Measurements from ENCODE around the gene ERAL1. TPM values are rescaled to one million over a fixed set of nuclear protein-coding genes. Genes with fewer than 3 reads are reported as not detected.
"Not testable (repeated sequence)": the region's sequence is repeated elsewhere in the genome, so short reads cannot be mapped to it uniquely, and the experiment has no call there.

The ERAL1 gene
- 10 to 100 TPM; 77.6 to 80.4 TPM for total RNA-seq

- Mint-ChIP-seq H3K27me3 (no peaks in the 10 kb centered on the region), H3K9me3 (no peaks in the 10 kb centered on the region), H3K4me1 (peaks cover 21% of the 10 kb centered on the region), H3K27ac (peak within 1 kb of the TSS; percentile 90), H3K36me3 (peaks cover 12% of the 10 kb centered on the region), H3K4me3 (peak within 1 kb of the TSS; percentile 84)
- peak; percentile 88 for DNase-seq
Observed at GRCh38 chr17:28854457-28855335, at the start of gene ERAL1. ERAL1 (plus strand) TSS chr17:28855016; CDS start chr17:28855035, 19 bp downstream.

DNA sequence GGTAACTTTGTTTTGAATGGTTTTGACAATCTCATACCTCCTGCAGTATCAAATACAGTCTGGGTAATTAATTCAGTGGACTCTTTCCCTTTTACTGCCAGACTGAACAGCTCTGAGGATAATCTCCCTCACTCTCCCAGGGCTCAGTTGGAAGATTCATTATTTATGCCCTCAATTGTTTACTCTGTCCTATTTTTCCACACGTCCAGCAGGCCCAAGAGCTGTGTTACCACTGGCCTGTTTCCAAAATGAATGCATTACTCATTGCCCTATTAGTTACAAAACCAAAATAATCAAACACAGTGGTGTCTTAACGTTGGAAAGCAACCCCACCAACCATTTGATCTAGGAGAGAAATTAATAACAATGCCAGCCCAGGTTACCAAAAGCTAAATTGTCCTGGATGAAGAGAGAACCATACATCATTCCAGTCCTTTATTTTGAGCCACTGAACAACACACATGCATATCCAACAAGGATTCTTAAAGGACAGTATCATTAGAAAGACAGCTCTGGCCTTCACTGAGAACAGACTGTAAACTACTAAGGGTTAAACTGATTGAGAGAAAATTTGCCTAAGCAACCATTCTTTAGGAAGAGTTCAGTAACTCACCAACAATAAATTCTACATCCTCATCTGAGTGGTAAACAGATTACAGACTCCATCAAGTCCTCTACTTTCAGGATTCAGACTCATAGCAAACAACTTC, 46.7 kb upstream of the ERAL1 start:
- Mint-ChIP-seq H3K4me1 (peaks cover 44% of the 10 kb centered on the region), H3K27me3 (no peaks in the 10 kb centered on the region), H3K9me3 (no peaks in the 10 kb centered on the region), H3K4me3 (no peak overlapping the region), H3K27ac (peak overlapping the region; percentile 43), H3K36me3 (peaks cover 11% of the 10 kb centered on the region)
- DNase-seq = no peak

DNA sequence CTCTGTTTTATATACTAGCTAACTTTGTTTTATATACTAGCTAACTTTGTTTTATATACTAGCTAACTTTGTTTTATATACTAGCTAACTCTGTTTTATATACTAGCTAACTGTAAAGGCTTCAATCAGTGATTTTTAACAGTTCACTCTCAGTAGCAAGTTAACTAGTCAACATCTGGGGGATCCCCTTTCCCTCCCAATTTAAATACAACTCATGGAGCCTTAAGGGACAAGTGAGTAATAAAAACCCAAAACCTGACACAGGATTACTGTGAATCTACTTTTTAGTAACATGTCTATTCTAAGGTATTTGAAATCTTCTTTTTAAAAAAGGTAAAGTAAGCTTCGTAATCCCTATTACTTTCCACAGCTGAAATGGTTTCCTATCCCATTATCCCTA, 44.4 kb upstream of the ERAL1 start:
- Mint-ChIP-seq H3K9me3 (no peaks in the 10 kb centered on the region), H3K4me3 (peak overlapping the region; percentile 50), H3K27me3 (no peaks in the 10 kb centered on the region), H3K36me3 (peaks cover 7% of the 10 kb centered on the region), H3K4me1 (peaks cover 40% of the 10 kb centered on the region), H3K27ac (peak overlapping the region; percentile 2)
- DNase-seq = no peak

DNA sequence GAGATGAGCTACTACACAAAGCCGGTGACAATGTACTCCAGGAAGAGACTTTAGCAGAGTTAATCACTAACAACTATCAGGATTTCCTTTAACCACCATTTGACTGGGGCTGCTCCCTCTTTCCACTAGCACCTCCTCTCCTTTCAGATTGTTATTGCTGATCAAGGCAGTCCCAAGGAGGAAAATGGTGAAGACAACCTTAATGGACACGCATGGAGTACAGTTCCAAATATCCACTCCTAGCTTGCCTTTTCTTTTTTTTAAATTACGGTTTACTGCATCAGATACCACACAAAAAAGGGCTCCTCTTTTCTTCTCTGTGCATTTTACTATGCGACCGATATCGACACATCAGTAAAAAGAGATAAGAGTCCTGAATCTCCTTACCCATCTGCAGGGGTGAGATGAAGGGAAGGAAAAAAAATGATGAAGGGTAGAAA, 43.1 kb upstream of the ERAL1 start:
- Mint-ChIP-seq H3K4me1 (peaks cover 43% of the 10 kb centered on the region), H3K27ac (peak overlapping the region; percentile 78)

DNA sequence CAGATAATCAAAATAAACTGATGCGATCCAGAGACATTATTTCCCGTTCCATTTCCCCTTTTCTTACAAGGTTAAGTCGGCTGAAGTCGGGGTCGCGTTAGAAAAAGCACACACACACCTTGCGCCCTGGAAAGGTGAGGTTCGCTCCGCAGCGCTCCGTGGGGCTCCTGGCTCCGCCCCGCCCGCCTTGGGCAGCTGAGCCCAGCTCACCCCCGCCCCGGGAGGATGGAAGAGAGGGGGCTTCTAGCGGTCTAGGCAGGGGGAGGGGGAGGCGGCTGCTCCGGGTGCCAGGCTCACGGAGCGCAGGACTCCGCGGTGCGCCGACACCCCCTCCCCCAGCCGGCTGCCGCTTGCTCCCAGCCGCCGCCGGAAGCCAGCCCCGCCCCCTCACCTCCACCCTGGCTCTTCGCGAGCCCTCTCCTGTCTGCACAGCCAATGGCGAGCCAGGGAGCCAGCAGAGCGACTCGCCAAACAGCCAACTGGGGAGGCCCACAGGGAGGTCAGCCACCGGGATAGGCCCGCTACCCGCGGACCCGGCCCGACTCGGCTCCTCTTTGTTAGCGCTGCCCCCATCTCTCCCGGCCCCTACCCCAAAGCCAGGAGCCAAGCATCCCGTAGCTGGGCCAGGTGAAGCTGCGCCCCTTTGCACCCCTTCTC, 42.6 kb upstream of the ERAL1 start:
- Mint-ChIP-seq H3K27me3 (no peaks in the 10 kb centered on the region), H3K9me3 (no peaks in the 10 kb centered on the region), H3K27ac (peak overlapping the region; percentile 92), H3K36me3 (peaks cover 3% of the 10 kb centered on the region), H3K4me1 (peaks cover 44% of the 10 kb centered on the region), H3K4me3 (peak overlapping the region; percentile 86)
- peak; percentile 98 for DNase-seq

More for the DNA sequence above, 43.1 kb upstream of the ERAL1 start:
- no peaks in the 10 kb centered on the region for H3K9me3 Mint-ChIP-seq
- DNase-seq = no peak
- H3K4me3 Mint-ChIP-seq = peak overlapping the region; percentile 86
- no peaks in the 10 kb centered on the region for H3K27me3 Mint-ChIP-seq
- peaks cover 3% of the 10 kb centered on the region for H3K36me3 Mint-ChIP-seq

DNA sequence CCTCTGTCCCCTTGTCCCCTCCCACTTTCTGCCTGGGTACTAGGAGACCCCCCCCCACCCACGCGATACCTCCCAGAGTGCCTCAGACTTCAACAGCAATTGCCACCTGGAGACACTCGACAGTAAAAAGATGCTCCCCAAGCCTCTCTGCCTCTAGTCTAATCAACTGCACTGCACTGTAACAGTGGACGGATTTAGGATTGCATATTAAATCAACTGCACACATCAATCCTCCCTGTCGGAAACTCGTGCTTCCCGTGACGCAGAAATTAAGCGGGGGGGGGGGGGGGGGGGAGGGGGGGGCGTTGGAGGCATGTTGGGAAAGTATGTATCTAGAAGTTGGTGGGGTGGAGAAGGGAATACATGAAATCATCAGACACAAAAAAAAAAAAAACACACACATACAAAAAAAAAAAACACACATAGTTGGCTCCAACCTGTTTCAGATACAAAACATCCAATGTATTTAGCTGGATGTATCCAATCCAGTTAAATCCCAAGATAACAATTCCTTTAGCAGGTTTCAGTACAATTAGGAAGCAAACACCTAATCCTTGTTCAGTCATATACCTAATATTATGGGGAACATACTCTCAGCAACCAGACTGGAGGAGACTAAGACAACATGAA, 42.0 kb upstream of the ERAL1 start:
- Mint-ChIP-seq H3K4me1 (peaks cover 41% of the 10 kb centered on the region), H3K4me3 (peak overlapping the region; percentile 86), H3K27me3 (no peaks in the 10 kb centered on the region), H3K9me3 (no peaks in the 10 kb centered on the region), H3K27ac (peak overlapping the region; percentile 92), H3K36me3 (peaks cover 2% of the 10 kb centered on the region)
- no peak for DNase-seq

DNA sequence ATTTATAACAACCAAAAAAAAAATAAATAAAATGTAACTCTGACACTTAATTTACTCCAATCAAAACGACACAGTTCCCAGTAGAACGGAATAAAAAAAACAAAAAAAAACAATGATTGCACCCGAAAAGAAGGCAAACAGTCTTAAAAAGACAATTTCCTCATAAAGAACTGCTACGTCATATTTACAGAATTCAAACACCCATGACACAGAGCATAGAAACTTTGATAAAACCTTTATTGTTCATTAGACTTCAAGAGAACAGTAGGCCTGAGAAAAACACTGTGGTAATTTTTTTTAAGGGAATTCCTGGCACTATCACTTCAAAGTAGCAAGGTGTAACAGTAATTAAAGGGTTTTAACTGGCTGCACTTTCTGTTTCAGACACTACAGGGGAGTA, 38.3 kb upstream of the ERAL1 start:
- no peak overlapping the region for H3K4me3 Mint-ChIP-seq
- no peaks in the 10 kb centered on the region for H3K36me3 Mint-ChIP-seq
- no peaks in the 10 kb centered on the region for H3K9me3 Mint-ChIP-seq
- no peak for DNase-seq
- no peaks in the 10 kb centered on the region for H3K27me3 Mint-ChIP-seq
- peaks cover 22% of the 10 kb centered on the region for H3K4me1 Mint-ChIP-seq
- H3K27ac Mint-ChIP-seq = no peak overlapping the region

GRCh38 chr17:28818819-28819221, 36.0 kb upstream of the ERAL1 start:
- no peaks in the 10 kb centered on the region for H3K9me3 Mint-ChIP-seq
- no peak overlapping the region for H3K4me3 Mint-ChIP-seq
- no peaks in the 10 kb centered on the region for H3K27me3 Mint-ChIP-seq
- no peak for DNase-seq
- H3K27ac Mint-ChIP-seq = no peak overlapping the region
- peaks cover 12% of the 10 kb centered on the region for H3K4me1 Mint-ChIP-seq
- H3K36me3 Mint-ChIP-seq = peaks cover 2% of the 10 kb centered on the region

- no peak overlapping the region for H3K4me3 Mint-ChIP-seq
- H3K4me1 Mint-ChIP-seq = peaks cover 12% of the 10 kb centered on the region
- H3K36me3 Mint-ChIP-seq = peaks cover 2% of the 10 kb centered on the region
- H3K9me3 Mint-ChIP-seq = no peaks in the 10 kb centered on the region
- DNase-seq = no peak
- H3K27ac Mint-ChIP-seq = no peak overlapping the region
- no peaks in the 10 kb centered on the region for H3K27me3 Mint-ChIP-seq
Observed at GRCh38 chr17:28819582-28819981, 35.2 kb upstream of the ERAL1 start.

DNA sequence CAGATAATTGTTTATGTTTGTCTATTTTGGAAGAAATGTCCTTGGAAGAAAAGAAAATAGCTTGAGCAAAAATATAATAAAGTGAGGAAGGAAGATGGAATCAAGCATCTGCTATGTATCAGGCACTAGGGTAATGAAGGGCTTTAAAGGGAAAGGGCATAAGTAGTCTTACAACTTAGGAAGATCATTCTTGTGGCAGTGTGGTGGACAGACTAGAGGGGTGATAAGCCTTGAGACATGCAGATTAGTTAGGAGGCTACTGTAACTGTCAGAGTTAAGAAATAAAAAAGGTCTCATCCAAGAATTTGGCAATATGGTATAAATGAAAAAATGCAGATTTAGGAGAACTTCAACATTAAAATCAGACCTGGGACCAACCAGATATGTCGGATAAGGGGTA, 27.1 kb upstream of the ERAL1 start:
- H3K36me3 Mint-ChIP-seq = peaks cover 18% of the 10 kb centered on the region
- no peaks in the 10 kb centered on the region for H3K27me3 Mint-ChIP-seq
- no peak for DNase-seq
- peaks cover 4% of the 10 kb centered on the region for H3K4me1 Mint-ChIP-seq
- no peaks in the 10 kb centered on the region for H3K9me3 Mint-ChIP-seq
- no peak overlapping the region for H3K27ac Mint-ChIP-seq
- H3K4me3 Mint-ChIP-seq = no peak overlapping the region

- Mint-ChIP-seq H3K4me1 (peaks cover 4% of the 10 kb centered on the region), H3K9me3 (no peaks in the 10 kb centered on the region), H3K27me3 (no peaks in the 10 kb centered on the region), H3K4me3 (no peak overlapping the region), H3K27ac (no peak overlapping the region), H3K36me3 (peaks cover 16% of the 10 kb centered on the region)
- no peak for DNase-seq
Observed at GRCh38 chr17:28828294-28829040, 26.3 kb upstream of the ERAL1 start.

DNA sequence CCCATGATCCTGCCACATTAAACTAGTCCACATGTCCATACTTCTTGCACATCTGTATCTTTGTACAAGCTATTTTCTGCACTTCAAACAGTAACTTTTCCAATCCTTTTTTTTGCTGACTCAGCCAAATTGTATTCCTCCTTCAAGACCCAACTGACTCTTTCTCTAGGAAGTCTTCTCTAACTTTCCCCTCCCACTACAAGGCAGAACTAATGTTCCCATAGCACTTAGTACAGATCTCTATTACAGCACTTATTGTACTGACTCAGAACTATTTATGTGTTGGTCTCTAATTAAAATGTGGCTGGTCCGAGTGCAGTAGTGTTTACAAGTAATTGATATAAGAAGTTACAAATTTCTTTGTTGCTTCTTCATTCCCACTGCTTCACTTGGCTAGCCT, 20.4 kb upstream of the ERAL1 start:
- Mint-ChIP-seq H3K27ac (no peak overlapping the region), H3K4me3 (no peak overlapping the region), H3K36me3 (peaks cover 22% of the 10 kb centered on the region), H3K4me1 (peaks cover 7% of the 10 kb centered on the region), H3K27me3 (no peaks in the 10 kb centered on the region), H3K9me3 (no peaks in the 10 kb centered on the region)
- no peak for DNase-seq

DNA sequence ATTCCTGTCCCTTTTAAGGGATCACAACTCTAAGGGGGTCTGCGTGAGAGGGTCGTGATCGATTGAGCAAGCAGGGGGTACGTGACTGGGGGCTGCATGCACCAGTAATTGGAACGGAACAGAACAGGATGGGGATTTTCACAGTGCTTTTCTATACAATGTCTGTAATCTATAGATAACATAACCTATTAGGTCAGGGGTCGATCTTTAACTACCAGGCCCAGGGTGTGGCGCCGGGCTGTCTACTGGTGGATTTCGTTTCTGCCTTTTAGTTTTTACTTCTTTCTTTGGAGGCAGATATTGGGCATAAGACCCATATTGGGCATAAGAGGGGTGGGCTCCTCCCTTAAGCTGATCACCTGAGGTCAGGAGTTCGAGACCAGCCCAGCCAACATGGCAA, 18.3 kb upstream of the ERAL1 start:
- H3K9me3 Mint-ChIP-seq, H3K27ac Mint-ChIP-seq, H3K4me3 Mint-ChIP-seq, DNase-seq, H3K27me3 Mint-ChIP-seq: not testable (repeated sequence)
- peaks cover 15% of the 10 kb centered on the region for H3K4me1 Mint-ChIP-seq
- peaks cover 14% of the 10 kb centered on the region for H3K36me3 Mint-ChIP-seq

GRCh38 chr17:28839221-28839620, 15.6 kb upstream of the ERAL1 start:
- Mint-ChIP-seq H3K27ac (peak overlapping the region; percentile 66), H3K9me3 (no peaks in the 10 kb centered on the region)

More at GRCh38 chr17:28839221-28839620, 15.6 kb upstream of the ERAL1 start:
- no peak for DNase-seq
- Mint-ChIP-seq H3K4me3 (no peak overlapping the region), H3K36me3 (peaks cover 6% of the 10 kb centered on the region), H3K27me3 (no peaks in the 10 kb centered on the region), H3K4me1 (peaks cover 15% of the 10 kb centered on the region)

Data from activated naive CD8-positive, alpha-beta T cell treated with anti-CD3 and anti-CD28 coated beads for 36 hours (primary cell).